Prostate gland (tissue), 2 donors: ENCODE data around the gene NAV2. TPM values are rescaled to one million over a fixed set of nuclear protein-coding genes. Genes with fewer than 3 reads are reported as not detected.

ENCODE experiments used
- DNase-seq: peaks from one replicate; pipeline ENCODE4 v3.0.0-alpha.2; 2019; ENCODE audit warnings: low spot score
- H3K27ac ChIP-seq, 2 donors: fragments of 200-600 bp; sonication (generic); 2 replicates each; pipeline ENCODE4 v1.5.1; 2017 to 2019
- H3K27me3 ChIP-seq: fragments of 200-600 bp; sonication (generic); replicated peaks from 2 replicates; pipeline ENCODE4 v1.5.1; 2019; ENCODE audit not compliant: insufficient read depth
- H3K36me3 ChIP-seq, 2 donors: fragments of 200-600 bp; sonication (generic); 1 replicate in 1 of 2; 2 replicates in 1 of 2; pipeline versions ENCODE4 v1.5.1 to v1.8.1; 2017 to 2019
- H3K4me1 ChIP-seq: fragments of 200-600 bp; sonication (generic); replicated peaks from 2 replicates; pipeline ENCODE4 v1.5.1; 2019
- H3K4me3 ChIP-seq, 2 donors: fragments of 200-600 bp; sonication (generic); 2 replicates each; pipeline ENCODE4 v1.5.1; 2017 to 2019
- H3K9me3 ChIP-seq: fragments of 200-600 bp; sonication (generic); 2 replicates; pipeline ENCODE4 v1.5.1; 2017
- POLR2A ChIP-seq: fragments of 450-650 bp; IDR thresholded peaks from one replicate; pipeline ENCODE4 v1.6.1; 2016; ENCODE audit warnings: antibody characterized with exemption, mild to moderate bottlenecking
- POLR2AphosphoS5 ChIP-seq: sonication (generic); formaldehyde crosslinking; IDR thresholded peaks from one replicate; pipeline ENCODE4 v1.6.1; 2017; ENCODE audit warnings: antibody characterized with exemption
- WGBS: methylation state at CpG from one replicate; pipeline ENCODE4 v1.1.5; 2018; 5-methylcytosine and 5-hydroxymethylcytosine counted together
- intact Hi-C: fragments of 100-400 bp; cut with DNase I; formaldehyde crosslinking; loops from one replicate; pipeline ENCODE4 v1.14.2; 2022
- total RNA-seq, 2 donors: library from RNA; depleted of rRNA; stranded (reverse); fragments of >200 nt; gene quantifications; one replicate each; pipeline ENCODE4 v1.1.0, GENCODE V29; 2016
- TF ChIP-seq, protein P1 (sequence below), 4 experiments: fragments of 200-600 bp in 2 of 4; fragments of 450-650 bp in 2 of 4; sonication (generic) in 2 of 4; IDR thresholded peaks; 1 replicate in 3 of 4; 2 replicates in 1 of 4; pipeline ENCODE4 v1.5.1; 2016 to 2019; ENCODE audit warnings: antibody characterized with exemption in 4 of 4, mild to moderate bottlenecking in 2 of 4, moderate library complexity in 2 of 4

NAV2 gene
- total RNA-seq, 2 donors from 2014 or later, result 17.1 to 26.6 TPM

DNA sequence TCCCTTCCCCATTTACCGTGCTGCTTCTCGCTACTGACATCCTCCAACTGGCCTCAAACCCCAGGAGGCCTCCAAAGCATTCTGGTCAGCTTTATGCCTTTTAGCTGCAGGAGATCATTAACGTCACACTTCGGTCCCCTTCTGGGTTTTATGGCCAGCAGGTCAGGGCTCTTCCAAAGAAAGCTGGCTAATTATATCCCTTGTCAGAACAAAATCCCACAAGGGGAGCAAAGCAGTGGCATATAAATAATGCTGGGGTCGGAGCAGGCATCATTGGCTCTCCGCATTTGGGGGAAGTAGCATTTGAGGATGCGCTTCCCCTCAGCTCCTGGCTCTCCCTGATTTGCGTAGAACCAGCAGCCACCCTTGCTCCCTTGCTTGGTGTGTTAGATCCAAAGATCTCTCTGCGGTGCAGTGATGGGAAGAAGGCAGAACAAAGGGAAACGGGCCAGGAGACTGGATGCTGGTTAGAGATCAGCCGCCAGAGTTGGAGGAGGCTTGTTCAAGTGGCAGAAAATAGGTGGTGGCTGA, 330.2 kb downstream of the NAV2 start:
- DNase-seq, result no peak
- intact Hi-C loops, result no loop called here
- H3K36me3 ChIP-seq, result no peaks in the 10 kb centered on the region

DNA sequence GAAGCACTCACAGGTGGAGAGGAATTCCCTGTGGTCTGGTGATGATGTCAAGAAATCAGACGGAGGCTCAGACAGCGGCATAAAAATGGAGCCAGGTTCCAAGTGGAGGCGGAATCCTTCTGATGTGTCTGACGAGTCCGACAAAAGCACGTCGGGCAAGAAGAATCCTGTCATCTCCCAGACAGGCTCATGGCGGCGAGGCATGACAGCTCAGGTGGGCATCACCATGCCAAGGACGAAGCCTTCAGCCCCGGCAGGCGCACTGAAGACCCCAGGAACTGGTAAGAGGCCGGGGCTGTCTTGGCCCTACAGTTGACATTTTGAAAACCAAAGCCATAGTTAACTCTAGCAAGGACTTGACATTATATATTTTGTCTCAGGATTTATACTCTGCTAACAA, 331.4 kb downstream of the NAV2 start:
- intact Hi-C loops, result no loop called here
- Histone ChIP-seq H3K4me1 (no peaks in the 10 kb centered on the region), H3K36me3 (no peaks in the 10 kb centered on the region), H3K9me3 (no peaks in the 10 kb centered on the region), H3K27me3 (no peaks in the 10 kb centered on the region), H3K27ac (no peak overlapping the region), H3K4me3 (no peak overlapping the region)
- WGBS, result 97% methylated on average over 13 of the region's 13 CpGs
- no peak for DNase-seq
- TF ChIP-seq, protein P1, sequence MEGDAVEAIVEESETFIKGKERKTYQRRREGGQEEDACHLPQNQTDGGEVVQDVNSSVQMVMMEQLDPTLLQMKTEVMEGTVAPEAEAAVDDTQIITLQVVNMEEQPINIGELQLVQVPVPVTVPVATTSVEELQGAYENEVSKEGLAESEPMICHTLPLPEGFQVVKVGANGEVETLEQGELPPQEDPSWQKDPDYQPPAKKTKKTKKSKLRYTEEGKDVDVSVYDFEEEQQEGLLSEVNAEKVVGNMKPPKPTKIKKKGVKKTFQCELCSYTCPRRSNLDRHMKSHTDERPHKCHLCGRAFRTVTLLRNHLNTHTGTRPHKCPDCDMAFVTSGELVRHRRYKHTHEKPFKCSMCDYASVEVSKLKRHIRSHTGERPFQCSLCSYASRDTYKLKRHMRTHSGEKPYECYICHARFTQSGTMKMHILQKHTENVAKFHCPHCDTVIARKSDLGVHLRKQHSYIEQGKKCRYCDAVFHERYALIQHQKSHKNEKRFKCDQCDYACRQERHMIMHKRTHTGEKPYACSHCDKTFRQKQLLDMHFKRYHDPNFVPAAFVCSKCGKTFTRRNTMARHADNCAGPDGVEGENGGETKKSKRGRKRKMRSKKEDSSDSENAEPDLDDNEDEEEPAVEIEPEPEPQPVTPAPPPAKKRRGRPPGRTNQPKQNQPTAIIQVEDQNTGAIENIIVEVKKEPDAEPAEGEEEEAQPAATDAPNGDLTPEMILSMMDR (IDR thresholded peaks at IDR 0.05), result no peak
- TF ChIP-seq POLR2A (no peak), POLR2AphosphoS5 (no peak)

More for the DNA sequence above, 330.2 kb downstream of the NAV2 start:
- Histone ChIP-seq H3K27ac (no peak overlapping the region), H3K4me1 (no peaks in the 10 kb centered on the region), H3K4me3 (no peak overlapping the region), H3K9me3 (no peaks in the 10 kb centered on the region), H3K27me3 (no peaks in the 10 kb centered on the region)
- 64% methylated on average over 11 of the region's 11 CpGs for WGBS
- TF ChIP-seq, protein P1 (IDR thresholded peaks at IDR 0.05), result no peak
- TF ChIP-seq POLR2A (no peak), POLR2AphosphoS5 (no peak)

DNA sequence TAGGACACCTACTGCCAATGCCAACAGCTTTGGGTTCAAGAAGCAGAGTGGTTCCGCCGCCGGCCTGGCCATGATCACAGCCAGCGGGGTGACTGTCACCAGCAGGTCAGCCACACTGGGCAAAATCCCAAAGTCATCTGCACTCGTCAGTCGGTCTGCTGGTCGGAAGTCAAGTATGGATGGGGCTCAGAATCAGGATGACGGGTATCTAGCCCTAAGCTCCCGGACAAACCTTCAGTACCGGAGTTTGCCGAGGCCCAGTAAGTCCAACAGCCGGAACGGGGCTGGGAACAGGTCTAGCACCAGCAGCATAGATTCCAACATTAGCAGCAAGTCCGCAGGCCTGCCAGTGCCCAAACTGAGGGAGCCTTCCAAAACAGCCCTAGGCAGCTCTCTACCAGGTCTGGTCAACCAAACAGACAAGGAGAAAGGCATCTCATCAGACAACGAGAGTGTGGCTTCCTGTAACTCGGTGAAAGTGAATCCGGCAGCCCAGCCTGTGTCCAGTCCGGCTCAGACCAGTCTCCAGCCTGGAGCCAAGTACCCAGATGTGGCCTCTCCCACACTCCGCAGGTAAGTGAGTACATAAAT, 332.6 kb downstream of the NAV2 start:
- H3K4me3 ChIP-seq, result no peak overlapping the region
- no peak for DNase-seq
- 85% methylated on average over 19 of the region's 19 CpGs for WGBS
- TF ChIP-seq, protein P1 (IDR thresholded peaks at IDR 0.05), result no peak
- TF ChIP-seq POLR2A, result no peak
- TF ChIP-seq POLR2AphosphoS5, result no peak
- H3K27me3 ChIP-seq, result no peaks in the 10 kb centered on the region
- no peak overlapping the region for H3K27ac ChIP-seq
- H3K9me3 ChIP-seq, result no peaks in the 10 kb centered on the region
- H3K36me3 ChIP-seq, result no peaks in the 10 kb centered on the region
- no peaks in the 10 kb centered on the region for H3K4me1 ChIP-seq
- intact Hi-C loops, result no loop called here

DNA sequence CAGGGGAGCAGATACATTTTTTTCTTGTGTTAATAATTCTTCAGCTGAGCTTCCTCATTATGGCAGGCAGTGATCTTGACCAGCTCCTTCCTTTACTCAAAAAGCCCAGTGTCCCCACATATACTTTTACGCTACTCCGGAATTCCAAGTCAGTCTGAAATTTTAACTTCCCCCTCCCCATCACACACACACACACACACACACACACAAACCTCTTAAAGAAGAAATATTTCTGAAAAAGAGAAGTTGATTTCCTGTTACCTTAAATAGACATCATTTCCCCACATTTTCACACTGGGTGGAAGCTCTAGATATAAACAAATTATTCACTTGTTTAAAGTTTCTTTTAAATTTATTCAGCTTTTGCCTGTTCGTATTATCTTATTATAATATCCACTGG, 333.8 kb downstream of the NAV2 start:
- H3K4me3 ChIP-seq, result no peak overlapping the region
- no peaks in the 10 kb centered on the region for H3K9me3 ChIP-seq
- H3K27ac ChIP-seq, result no peak overlapping the region
- H3K36me3 ChIP-seq, result no peaks in the 10 kb centered on the region
- TF ChIP-seq, protein P1 (IDR thresholded peaks at IDR 0.05), result no peak
- no peak for TF ChIP-seq POLR2AphosphoS5
- no peak for TF ChIP-seq POLR2A
- no peaks in the 10 kb centered on the region for H3K27me3 ChIP-seq
- no peaks in the 10 kb centered on the region for H3K4me1 ChIP-seq
- WGBS, result 72% methylated on average over 3 of the region's 3 CpGs
- DNase-seq, result no peak
- intact Hi-C loops, result no loop called here
